COR-L47 (cell line): ENCODE measurements around the gene SPRING1.
"Not testable (repeated sequence)": the region's sequence is repeated elsewhere in the genome, so short reads cannot be mapped to it uniquely, and the experiment has no call there.

Source experiments
- DNase-seq: peaks from one replicate; lab custom pipeline; 2025; lab: John Stamatoyannopoulos, UW

The SPRING1 gene

GRCh38 chr12:116737774-116738657 is at the start of gene SPRING1, which contains the start of gene RNFT2:
SPRING1 (minus strand) TSS chr12:116738069; CDS start chr12:116737900, 169 bp downstream.
RNFT2 (plus strand) TSS chr12:116738315; CDS start chr12:116740498, 2,183 bp downstream.
- peak; percentile 98 for DNase-seq

- no peak for DNase-seq
Observed at GRCh38 chr12:116784238-116784612, 46.4 kb upstream of the SPRING1 start.

GRCh38 chr12:116783525-116784237 is 45.8 kb upstream of the SPRING1 start:
- DNase-seq = no peak

- DNase-seq = no peak
Observed at GRCh38 chr12:116780942-116781341, 43.1 kb upstream of the SPRING1 start.

- DNase-seq = no peak
Observed at GRCh38 chr12:116779597-116779996, 41.7 kb upstream of the SPRING1 start.

GRCh38 chr12:116777245-116777644 is 39.4 kb upstream of the SPRING1 start:
- no peak for DNase-seq

GRCh38 chr12:116774020-116774419 is 36.2 kb upstream of the SPRING1 start:
- DNase-seq = no peak

- no peak for DNase-seq
Observed at GRCh38 chr12:116773276-116773731, 35.4 kb upstream of the SPRING1 start.

- no peak for DNase-seq
Observed at GRCh38 chr12:116771651-116772050, 33.8 kb upstream of the SPRING1 start.

- no peak for DNase-seq
Observed at GRCh38 chr12:116766746-116767145, 28.9 kb upstream of the SPRING1 start.

GRCh38 chr12:116766285-116766684 is 28.4 kb upstream of the SPRING1 start:
- no peak for DNase-seq

- DNase-seq = no peak
Observed at GRCh38 chr12:116765271-116765670, 27.4 kb upstream of the SPRING1 start.

- DNase-seq = no peak
Observed at GRCh38 chr12:116761499-116761898, 23.6 kb upstream of the SPRING1 start.

- DNase-seq = no peak
Observed at GRCh38 chr12:116760622-116761020, 22.8 kb upstream of the SPRING1 start.

- DNase-seq = no peak
Observed at GRCh38 chr12:116759783-116760621, 22.1 kb upstream of the SPRING1 start.

- DNase-seq = not testable (repeated sequence)
Observed at GRCh38 chr12:116754783-116755182, 16.9 kb upstream of the SPRING1 start.

- not testable (repeated sequence) for DNase-seq
Observed at GRCh38 chr12:116754097-116754496, 16.2 kb upstream of the SPRING1 start.

GRCh38 chr12:116750298-116750697 is 12.4 kb upstream of the SPRING1 start:
- no peak for DNase-seq

- DNase-seq = no peak
Observed at GRCh38 chr12:116749884-116750283, 12.0 kb upstream of the SPRING1 start.

- DNase-seq = no peak
Observed at GRCh38 chr12:116745554-116745953, 7.7 kb upstream of the SPRING1 start.

- DNase-seq = no peak
Observed at GRCh38 chr12:116744766-116745165, 6.9 kb upstream of the SPRING1 start.

- not testable (repeated sequence) for DNase-seq
Observed at GRCh38 chr12:116742787-116743186, 4.9 kb upstream of the SPRING1 start.
